Fibroblast of pulmonary artery (primary cell): ENCODE results near the gene ZNF491.

ENCODE experiments used
- DNase-seq: peaks from one replicate; pipeline ENCODE4 v3.0.0-alpha.2; 2010; ENCODE audit warnings: low read depth
- H3K4me3 ChIP-seq: replicated peaks from 2 replicates; pipeline ENCODE4 v1.5.1; 2011; ENCODE audit warnings: low read depth, mild to moderate bottlenecking, control low read depth, low read length, moderate library complexity
- CTCF ChIP-seq: IDR thresholded peaks from 2 replicates; pipeline ENCODE4 v1.5.1; 2011; ENCODE audit warnings: mild to moderate bottlenecking, control low read depth, low read length, inconsistent platforms; ENCODE audit errors: missing control alignments

Gene ZNF491

GRCh38 chr19:11853358-11853757 lies 55.0 kb downstream of the ZNF491 start:
- no peak overlapping the region for H3K4me3 ChIP-seq
- no peak for TF ChIP-seq CTCF
- no peak for DNase-seq

GRCh38 chr19:11856596-11857250 lies 58.4 kb downstream of the ZNF491 start:
- no peak for DNase-seq
- H3K4me3 ChIP-seq: no peak overlapping the region
- no peak for TF ChIP-seq CTCF
